ENCODE measurements around the gene SPAG8. TPM values are rescaled to one million over a fixed set of nuclear protein-coding genes. Genes with fewer than 3 reads are reported as not detected.

The SPAG8 gene, protein sequence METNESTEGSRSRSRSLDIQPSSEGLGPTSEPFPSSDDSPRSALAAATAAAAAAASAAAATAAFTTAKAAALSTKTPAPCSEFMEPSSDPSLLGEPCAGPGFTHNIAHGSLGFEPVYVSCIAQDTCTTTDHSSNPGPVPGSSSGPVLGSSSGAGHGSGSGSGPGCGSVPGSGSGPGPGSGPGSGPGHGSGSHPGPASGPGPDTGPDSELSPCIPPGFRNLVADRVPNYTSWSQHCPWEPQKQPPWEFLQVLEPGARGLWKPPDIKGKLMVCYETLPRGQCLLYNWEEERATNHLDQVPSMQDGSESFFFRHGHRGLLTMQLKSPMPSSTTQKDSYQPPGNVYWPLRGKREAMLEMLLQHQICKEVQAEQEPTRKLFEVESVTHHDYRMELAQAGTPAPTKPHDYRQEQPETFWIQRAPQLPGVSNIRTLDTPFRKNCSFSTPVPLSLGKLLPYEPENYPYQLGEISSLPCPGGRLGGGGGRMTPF
- total RNA-seq (2014; rRNA removed) (not detected in 2 replicates), Bru-seq, nascent RNA (percentile 45 among the genes with signal in this experiment), BruChase-seq, experiment 1, labeled RNA remaining after a 6-hour chase (percentile 20 among the genes with signal in this experiment), BruChase-seq, experiment 2, labeled RNA remaining after a 2-hour chase (percentile 24 among the genes with signal in this experiment)
- long read RNA-seq, partial matches to known transcripts = 0 of 1 reads
- long read RNA-seq, other reads (novel, unspliced or antisense) = 1 of 1 reads

- Histone ChIP-seq H3K4me1 (ENCODE audit: insufficient read depth, low read length) (peaks cover 14% of the 10 kb centered on the region; the same call in 1 of the 2 replicates), H3K9me3 (ENCODE audit: low read length) (no peaks in the 10 kb centered on the region), H3K4me2 (ENCODE audit: low read length) (peak within 1 kb of the TSS; percentile 91), H3K36me3 (ENCODE audit: low read depth, low read length) (no peaks in the 10 kb centered on the region), H3K9me2 (replicated peaks; ENCODE audit: low read length) (no peaks in the 10 kb centered on the region), H3K9ac (ENCODE audit: low read length) (no peak within 1 kb of the TSS), H4K20me1 (ENCODE audit: low read length) (no peaks in the 10 kb centered on the region), H2AFZ (ENCODE audit: low read length) (peak within 1 kb of the TSS; percentile 82), H3K27ac (ENCODE audit: low read length) (no peak within 1 kb of the TSS), H3F3A (ENCODE audit: low read length, unreplicated experiment) (no peaks in the 10 kb centered on the region), H3K4me3 (ENCODE audit: low read length) (peak within 1 kb of the TSS; percentile 68), H3K27me3 (ENCODE audit: low read length) (no peaks in the 10 kb centered on the region), H3K79me2 (ENCODE audit: low read length) (peaks cover 9% of the 10 kb centered on the region)
- CTCF ChIA-PET = interaction anchor here (0.7 kb wide), 1 partner anchor 22 kb away, joined by 4 read pairs; no protein-coding TSS in a partner anchor
- intact Hi-C loops (cut with micrococcal nuclease) = no loop called here
- BruUV-seq (replicated peaks) = no TSS peak
- POLR2A ChIA-PET (ENCODE audit: unreplicated experiment) = no interaction called here
- ATAC-seq (peak; percentile 57), DNase-seq (peak; percentile 83)
- TF ChIP-seq CTCF (conservative IDR thresholded peaks at IDR 0.05; ENCODE audit: low read depth, low read length) = no peak
- no peak for TF ChIP-seq EZH2 (IDR thresholded peaks at IDR 0.05; ENCODE audit: low read length, unreplicated experiment)
- no peak for TF ChIP-seq EZH2phosphoT487 (IDR thresholded peaks at IDR 0.05; ENCODE audit: borderline replicate concordance, low read length)
Observed at GRCh38 chr9:35812025-35812602, at the start of gene SPAG8. TSS of gene SPAG8 (minus strand) at chr9:35812262. CDS start at chr9:35812147, 115 bp downstream.

DNA sequence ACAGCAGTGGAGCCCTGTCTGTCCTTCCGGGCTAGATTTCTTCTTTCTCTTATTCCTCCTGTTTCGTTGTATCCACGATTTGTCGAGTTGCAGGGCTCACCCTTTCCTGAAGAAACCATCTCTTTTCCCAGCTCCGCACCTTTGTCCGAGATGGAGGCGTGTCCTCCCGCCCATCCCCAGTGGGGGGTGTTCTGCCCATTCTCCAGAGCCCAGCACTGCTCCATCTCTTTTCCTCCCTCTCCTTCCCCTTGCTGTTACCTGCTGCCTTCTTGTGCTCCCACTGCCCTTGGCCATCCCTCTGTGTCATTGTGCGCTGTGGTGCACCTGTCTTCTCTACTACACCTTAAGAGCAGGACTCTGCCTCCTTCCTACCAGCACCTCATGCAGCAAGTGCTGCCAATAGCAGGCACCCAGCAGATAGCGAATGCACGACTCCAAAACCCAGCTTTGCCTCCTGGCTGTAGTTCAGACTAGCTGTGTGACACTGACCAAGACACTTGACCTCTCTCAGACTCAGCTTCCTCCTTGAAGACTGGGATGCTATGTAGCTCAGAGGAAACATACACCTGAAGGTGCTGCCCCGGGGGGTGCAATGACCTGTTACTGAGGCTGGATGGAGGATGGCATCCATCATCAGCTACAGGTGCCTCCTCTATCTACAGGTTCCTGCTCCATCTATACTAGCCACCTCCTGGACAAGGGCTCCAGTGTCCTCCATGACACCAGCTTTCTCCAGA, 49.3 kb upstream of the SPAG8 start:
- Histone ChIP-seq H3K36me3 (ENCODE audit: low read depth, low read length) (no peaks in the 10 kb centered on the region), H3K4me3 (ENCODE audit: low read length) (no peak overlapping the region), H3K27ac (ENCODE audit: low read length) (no peak overlapping the region), H3K4me2 (ENCODE audit: low read length) (no peak overlapping the region), H3K79me2 (ENCODE audit: low read length) (no peaks in the 10 kb centered on the region), H2AFZ (ENCODE audit: low read length) (no peak overlapping the region), H3K9me2 (replicated peaks; ENCODE audit: low read length) (no peaks in the 10 kb centered on the region), H3K9ac (ENCODE audit: low read length) (no peak overlapping the region), H4K20me1 (ENCODE audit: low read length) (no peaks in the 10 kb centered on the region), H3K4me1 (ENCODE audit: insufficient read depth, low read length) (no peaks in the 10 kb centered on the region), H3F3A (ENCODE audit: low read length, unreplicated experiment) (no peaks in the 10 kb centered on the region), H3K27me3 (ENCODE audit: low read length) (no peaks in the 10 kb centered on the region), H3K9me3 (ENCODE audit: low read length) (no peaks in the 10 kb centered on the region)
- TF ChIP-seq EZH2phosphoT487 (IDR thresholded peaks at IDR 0.05; ENCODE audit: borderline replicate concordance, low read length) (no peak), EZH2 (IDR thresholded peaks at IDR 0.05; ENCODE audit: low read length, unreplicated experiment) (no peak), CTCF (conservative IDR thresholded peaks at IDR 0.05; ENCODE audit: low read depth, low read length) (no peak)
- no peak for DNase-seq
- no TSS peak for BruUV-seq (replicated peaks)
- POLR2A ChIA-PET (ENCODE audit: unreplicated experiment) = no interaction called here
- CTCF ChIA-PET = no interaction called here
- intact Hi-C loops (cut with micrococcal nuclease) = no loop called here
- ATAC-seq = no peak

Data from PC-3 (cell line).